NCI-H2081 treated with DMSO at 0.1 percent for 48 hours (cell line): ENCODE results near the gene HECW1.

Experiments
- DNase-seq: peaks from one replicate; lab custom pipeline; 2025; lab: John Stamatoyannopoulos, UW

HECW1 gene

DNA sequence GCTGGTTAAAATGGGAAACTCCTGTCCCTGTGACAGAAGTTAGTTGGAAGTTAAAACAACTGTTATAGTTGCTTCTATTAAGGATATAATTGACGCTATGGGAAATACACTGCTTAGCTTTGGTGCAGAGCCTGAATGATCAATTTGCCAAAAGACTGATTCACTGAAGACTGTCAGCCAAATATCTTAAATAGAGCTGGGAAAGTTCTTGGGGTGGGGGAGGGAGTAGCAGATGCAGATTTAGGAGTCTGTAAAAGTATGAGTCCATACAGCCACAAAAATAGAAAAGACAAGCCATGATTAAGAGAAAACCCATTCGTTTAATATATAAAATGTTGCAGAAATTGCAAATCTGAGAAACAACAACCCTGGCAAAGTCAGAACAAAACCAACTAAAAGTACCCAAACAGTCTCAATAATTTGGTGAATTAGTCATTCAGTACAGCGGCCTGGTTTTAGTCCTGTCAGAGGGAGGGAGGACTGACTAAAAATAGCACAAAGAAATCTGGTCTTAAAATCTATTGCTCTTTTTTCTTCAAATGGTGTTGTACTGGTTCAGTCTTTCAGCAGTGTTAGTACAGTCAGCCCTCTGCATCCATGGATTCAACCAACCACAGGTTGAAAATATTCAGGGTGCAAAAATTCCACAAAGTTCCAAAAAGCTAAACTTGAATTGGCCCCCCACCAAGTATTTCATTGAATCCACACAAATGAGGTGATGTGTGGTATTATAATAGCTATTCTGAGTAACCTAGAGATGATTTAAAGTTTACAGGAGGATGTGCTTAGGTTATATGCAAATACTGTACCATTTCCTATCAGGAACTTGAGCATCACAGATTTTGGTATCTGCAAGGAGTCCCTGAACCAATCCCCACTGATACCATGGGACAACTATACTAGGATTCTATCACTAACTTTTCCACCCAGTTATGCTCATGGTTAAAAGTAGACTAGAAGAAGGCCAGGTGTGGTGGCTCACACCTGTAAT, 500.4 kb downstream of the HECW1 start:
- DNase-seq: no peak
